Trophoblast cell (in vitro differentiated cells and primary cell): ENCODE results near the gene KDF1.

Experiments
- DNase-seq, 2 donors: peaks; one replicate each; pipeline ENCODE4 v3.0.0-alpha.2; 2016
- H2AFZ ChIP-seq: 2 replicates; pipeline ENCODE4 v1.6.1; 2013; ENCODE audit warnings: low read length, moderate library complexity, mild to moderate bottlenecking; ENCODE audit not compliant: insufficient read depth, poor library complexity
- H2AK5ac ChIP-seq: 2 replicates; pipeline ENCODE4 v1.6.1; 2013; ENCODE audit warnings: mild to moderate bottlenecking, low read length
- H2BK120ac ChIP-seq: 2 replicates; pipeline ENCODE4 v1.6.1; 2013; ENCODE audit warnings: low read length, mild to moderate bottlenecking, moderate library complexity; ENCODE audit not compliant: insufficient read depth, poor library complexity
- H2BK12ac ChIP-seq: 2 replicates; pipeline ENCODE4 v1.6.1; 2013; ENCODE audit warnings: mild to moderate bottlenecking, low read length, moderate library complexity
- H2BK5ac ChIP-seq: 2 replicates; pipeline ENCODE4 v1.6.1; 2013; ENCODE audit warnings: low read length, low read depth, moderate library complexity, mild to moderate bottlenecking; ENCODE audit not compliant: poor library complexity
- H3K14ac ChIP-seq: 2 replicates; pipeline ENCODE4 v1.6.1; 2013; ENCODE audit warnings: mild to moderate bottlenecking, low read length
- H3K18ac ChIP-seq: 2 replicates; pipeline ENCODE4 v1.6.1; 2013; ENCODE audit warnings: mild to moderate bottlenecking, low read length
- H3K23ac ChIP-seq: 2 replicates; pipeline ENCODE4 v1.6.1; 2013; ENCODE audit warnings: low read length
- H3K27ac ChIP-seq: 2 replicates; pipeline ENCODE4 v1.5.1; 2013; ENCODE audit warnings: low read depth, mild to moderate bottlenecking, inconsistent platforms, low read length, moderate library complexity
- H3K27me3 ChIP-seq: 2 replicates; pipeline ENCODE4 v1.6.1; 2013; ENCODE audit warnings: inconsistent platforms, mild to moderate bottlenecking, low read length, moderate library complexity; ENCODE audit not compliant: insufficient read depth
- H3K36me3 ChIP-seq, 2 experiments: 1 replicate in 1 of 2; 2 replicates in 1 of 2; pipeline ENCODE4 v1.6.1; 2013; ENCODE audit warnings: low read length in 2 of 2, mild to moderate bottlenecking in 2 of 2, moderate library complexity in 1 of 2; ENCODE audit not compliant: insufficient read depth in 2 of 2, control insufficient read depth in 1 of 2
- H3K4ac ChIP-seq: 2 replicates; pipeline ENCODE4 v1.6.1; 2013; ENCODE audit warnings: low read depth, mild to moderate bottlenecking, low read length, moderate library complexity
- H3K4me1 ChIP-seq, 2 experiments: 1 replicate in 1 of 2; 2 replicates in 1 of 2; pipeline ENCODE4 v1.6.1; 2013; ENCODE audit warnings: low read length in 2 of 2, mild to moderate bottlenecking in 2 of 2, moderate library complexity in 1 of 2; ENCODE audit not compliant: insufficient read depth in 2 of 2, control insufficient read depth in 1 of 2
- H3K4me2 ChIP-seq: 2 replicates; pipeline ENCODE4 v1.6.1; 2013; ENCODE audit warnings: inconsistent platforms, mild to moderate bottlenecking, low read length, moderate library complexity
- H3K4me3 ChIP-seq: 2 replicates; pipeline ENCODE4 v1.5.1; 2013; ENCODE audit warnings: mild to moderate bottlenecking, low read depth, low read length, inconsistent platforms
- H3K79me1 ChIP-seq: one replicate; pipeline ENCODE4 v1.6.1; 2013; ENCODE audit warnings: low read length
- H3K79me2 ChIP-seq: 2 replicates; pipeline ENCODE4 v1.6.1; 2013; ENCODE audit warnings: low read length, mild to moderate bottlenecking; ENCODE audit not compliant: control insufficient read depth, insufficient read depth, poor library complexity
- H3K9ac ChIP-seq: 2 replicates; pipeline ENCODE4 v1.6.1; 2013; ENCODE audit warnings: mild to moderate bottlenecking, low read length
- H3K9me3 ChIP-seq: 2 replicates; pipeline ENCODE4 v1.6.1; 2013; ENCODE audit warnings: low read depth, mild to moderate bottlenecking, control low read depth, inconsistent platforms, low read length; ENCODE audit not compliant: insufficient read depth
- H4K12ac ChIP-seq: 2 replicates; pipeline ENCODE4 v1.6.1; 2013; ENCODE audit warnings: low read depth, mild to moderate bottlenecking, low read length, moderate library complexity
- H4K8ac ChIP-seq: 2 replicates; pipeline ENCODE4 v1.6.1; 2013; ENCODE audit warnings: low read depth, mild to moderate bottlenecking, low read length, moderate library complexity
- H4K91ac ChIP-seq: one replicate; pipeline ENCODE4 v1.6.1; 2013; ENCODE audit warnings: low read depth, mild to moderate bottlenecking, low read length, moderate library complexity
- WGBS: extraction: QIAGEN DNeasy Blood & Tissue Kit; methylation state at CpG from one replicate; pipeline ENCODE4 v1.1.7; 2013; ENCODE audit warnings: missing lambda C conversion rate; ENCODE audit not compliant: insufficient read length, insufficient coverage; ENCODE audit errors: extremely low coverage; 5-methylcytosine and 5-hydroxymethylcytosine counted together

KDF1 gene

GRCh38 chr1:26951216-26951615, 9.1 kb downstream of the KDF1 start:
- Histone ChIP-seq H3K4me2 (no peak overlapping the region), H4K91ac (no peak overlapping the region), H3K4ac (no peak overlapping the region), H3K4me3 (no peak overlapping the region), H3K9me3 (peaks cover 1% of the 10 kb centered on the region), H4K8ac (no peak overlapping the region), H3K14ac (no peak overlapping the region), H3K36me3 (peaks cover 40 to 44% of the 10 kb centered on the region in 2 experiments), H3K23ac (no peak overlapping the region), H3K9ac (no peak overlapping the region), H3K79me1 (no peaks in the 10 kb centered on the region), H3K27me3 (no peaks in the 10 kb centered on the region), H3K79me2 (no peaks in the 10 kb centered on the region), H2AFZ (no peak overlapping the region), H4K12ac (no peak overlapping the region), H2BK120ac (no peak overlapping the region), H2BK5ac (no peak overlapping the region), H2BK12ac (no peak overlapping the region), H3K27ac (no peak overlapping the region), H3K4me1 (no peaks in the 10 kb centered on the region), H2AK5ac (no peak overlapping the region), H3K18ac (no peak overlapping the region)
- WGBS: no CpG with 5 or more reads among the region's 14 CpGs
- no peak for DNase-seq

- H3K4me3 ChIP-seq: no peak overlapping the region
- no CpG with 5 or more reads among the region's 8 CpGs for WGBS
- no peak overlapping the region for H4K91ac ChIP-seq
- no peak overlapping the region for H2AK5ac ChIP-seq
- H3K23ac ChIP-seq: no peak overlapping the region
- H3K36me3 ChIP-seq: peaks cover 45 to 49% of the 10 kb centered on the region in 2 experiments
- H3K4ac ChIP-seq: no peak overlapping the region
- H2AFZ ChIP-seq: no peak overlapping the region
- H3K4me1 ChIP-seq: no peaks in the 10 kb centered on the region
- H3K27me3 ChIP-seq: no peaks in the 10 kb centered on the region
- no peak overlapping the region for H4K12ac ChIP-seq
- H3K27ac ChIP-seq: no peak overlapping the region
- no peaks in the 10 kb centered on the region for H3K79me2 ChIP-seq
- H3K4me2 ChIP-seq: no peak overlapping the region
- peaks cover 1% of the 10 kb centered on the region for H3K9me3 ChIP-seq
- no peak overlapping the region for H2BK120ac ChIP-seq
- no peak overlapping the region for H4K8ac ChIP-seq
- no peak overlapping the region for H3K9ac ChIP-seq
- no peaks in the 10 kb centered on the region for H3K79me1 ChIP-seq
- no peak overlapping the region for H3K14ac ChIP-seq
- H3K18ac ChIP-seq: no peak overlapping the region
- no peak overlapping the region for H2BK12ac ChIP-seq
- H2BK5ac ChIP-seq: no peak overlapping the region
- no peak for DNase-seq
Measured at GRCh38 chr1:26950602-26951001, 9.7 kb downstream of the KDF1 start.

GRCh38 chr1:26949926-26950319, 10.3 kb downstream of the KDF1 start:
- Histone ChIP-seq H4K8ac (no peak overlapping the region), H3K79me2 (no peaks in the 10 kb centered on the region), H4K12ac (no peak overlapping the region), H2BK120ac (no peak overlapping the region), H2BK12ac (no peak overlapping the region), H3K4me1 (no peaks in the 10 kb centered on the region), H3K9me3 (peaks cover 1% of the 10 kb centered on the region), H3K23ac (no peak overlapping the region), H2AK5ac (no peak overlapping the region), H4K91ac (no peak overlapping the region), H3K9ac (no peak overlapping the region), H3K14ac (no peak overlapping the region), H3K27me3 (no peaks in the 10 kb centered on the region), H2BK5ac (no peak overlapping the region), H2AFZ (no peak overlapping the region), H3K36me3 (peaks cover 51 to 56% of the 10 kb centered on the region in 2 experiments), H3K27ac (no peak overlapping the region), H3K4me2 (no peak overlapping the region), H3K4me3 (no peak overlapping the region), H3K18ac (no peak overlapping the region), H3K4ac (no peak overlapping the region), H3K79me1 (no peaks in the 10 kb centered on the region)
- WGBS: no CpG with 5 or more reads among the region's 3 CpGs
- DNase-seq: no peak

- no peak overlapping the region for H4K8ac ChIP-seq
- H2BK5ac ChIP-seq: no peak overlapping the region
- no peak overlapping the region for H3K27ac ChIP-seq
- no CpG with 5 or more reads among the region's 1 CpG for WGBS
- H3K79me2 ChIP-seq: no peaks in the 10 kb centered on the region
- H3K36me3 ChIP-seq: peaks cover 53 to 56% of the 10 kb centered on the region in 2 experiments
- H3K4me2 ChIP-seq: no peak overlapping the region
- no peaks in the 10 kb centered on the region for H3K27me3 ChIP-seq
- no peak overlapping the region for H4K12ac ChIP-seq
- no peak overlapping the region for H3K18ac ChIP-seq
- H3K9ac ChIP-seq: no peak overlapping the region
- H3K4me1 ChIP-seq: no peaks in the 10 kb centered on the region
- H3K79me1 ChIP-seq: no peaks in the 10 kb centered on the region
- peaks cover 1% of the 10 kb centered on the region for H3K9me3 ChIP-seq
- H3K4me3 ChIP-seq: no peak overlapping the region
- no peak for DNase-seq
- no peak overlapping the region for H4K91ac ChIP-seq
- no peak overlapping the region for H2AK5ac ChIP-seq
- no peak overlapping the region for H2BK12ac ChIP-seq
- H3K4ac ChIP-seq: no peak overlapping the region
- no peak overlapping the region for H3K23ac ChIP-seq
- no peak overlapping the region for H2AFZ ChIP-seq
- H3K14ac ChIP-seq: no peak overlapping the region
- no peak overlapping the region for H2BK120ac ChIP-seq
Measured at GRCh38 chr1:26949266-26949925, 10.9 kb downstream of the KDF1 start.
